GM18867 (cell line): ENCODE results near the gene GALNT2.

Source experiments
- ATAC-seq: cut with Tn5 transposase; IDR thresholded peaks from one replicate; pipeline ENCODE4 v1.9.1; 2021; ENCODE audit warnings: mild to moderate bottlenecking, moderate library complexity; ENCODE audit not compliant: unreplicated experiment

Gene GALNT2

GRCh38 chr1:230199034-230199433 is 132.0 kb downstream of the GALNT2 start:
- ATAC-seq = no peak

GRCh38 chr1:230199554-230199953 is 132.5 kb downstream of the GALNT2 start:
- no peak for ATAC-seq

GRCh38 chr1:230200276-230200675 is 133.2 kb downstream of the GALNT2 start:
- ATAC-seq = no peak

GRCh38 chr1:230201445-230201844 is 134.4 kb downstream of the GALNT2 start:
- no peak for ATAC-seq

GRCh38 chr1:230204842-230205241 is 137.8 kb downstream of the GALNT2 start:
- no peak for ATAC-seq

- no peak for ATAC-seq
These were observed 138.7 kb downstream of the GALNT2 start for GRCh38 chr1:230205719-230206198.

- ATAC-seq = no peak
These were observed 139.2 kb downstream of the GALNT2 start for GRCh38 chr1:230206207-230206606.

- ATAC-seq = no peak
These were observed 139.9 kb downstream of the GALNT2 start for GRCh38 chr1:230206976-230207375.

- no peak for ATAC-seq
These were observed 140.6 kb downstream of the GALNT2 start for GRCh38 chr1:230207598-230207997.

- ATAC-seq = peak; percentile 41
These were observed 141.7 kb downstream of the GALNT2 start for GRCh38 chr1:230208619-230209261.

- ATAC-seq = no peak
These were observed 143.4 kb downstream of the GALNT2 start for GRCh38 chr1:230210326-230210980.

GRCh38 chr1:230210981-230211336 is 143.9 kb downstream of the GALNT2 start:
- ATAC-seq = no peak

- ATAC-seq = no peak
These were observed 144.6 kb downstream of the GALNT2 start for GRCh38 chr1:230211436-230212145.

GRCh38 chr1:230212405-230212936 is 145.4 kb downstream of the GALNT2 start:
- peak; percentile 71 for ATAC-seq

- no peak for ATAC-seq
These were observed 148.0 kb downstream of the GALNT2 start for GRCh38 chr1:230215031-230215430.

- no peak for ATAC-seq
These were observed 148.5 kb downstream of the GALNT2 start for GRCh38 chr1:230215529-230215928.

- no peak for ATAC-seq
These were observed 149.9 kb downstream of the GALNT2 start for GRCh38 chr1:230216896-230217295.

GRCh38 chr1:230218667-230219066 is 151.6 kb downstream of the GALNT2 start:
- ATAC-seq = no peak

GRCh38 chr1:230219174-230220067 is 152.4 kb downstream of the GALNT2 start:
- ATAC-seq = no peak

- no peak for ATAC-seq
These were observed 153.4 kb downstream of the GALNT2 start for GRCh38 chr1:230220478-230220877.

- no peak for ATAC-seq
These were observed 153.9 kb downstream of the GALNT2 start for GRCh38 chr1:230220907-230221306.
